PC-3 (cell line): ENCODE measurements around the gene ANKH. TPM values are rescaled to one million over a fixed set of nuclear protein-coding genes. Genes with fewer than 3 reads are reported as not detected.
A peak's percentile ranks its signal among the peaks of the same experiment; 100 is the strongest.
"Not testable (repeated sequence)": the region's sequence is repeated elsewhere in the genome, so short reads cannot be mapped to it uniquely, and the experiment has no call there.

Experiments
- ATAC-seq: fragments of 200-7000 bp; cut with Tn5 transposase; 2 replicates; pipeline ENCODE4 v1.9.1; 2020; ENCODE audit warnings: mild to moderate bottlenecking, moderate library complexity
- BruUV-seq: library from RNA; stranded (reverse); fragments of 400-500 nt; replicated peaks from 2 replicates; lab custom pipeline; 2021; lab: Mats Ljungman, UMichigan
- CTCF ChIA-PET: fragments of 300-600 bp; sonication (Branson Sonifier 250); formaldehyde crosslinking; loops from one replicate; lab custom pipeline; 2022; ENCODE audit warnings: antibody characterized with exemption; lab: Charles Lee
- POLR2A ChIA-PET: fragments of 300-600 bp; sonication (Branson Sonifier 250); formaldehyde crosslinking; loops from one replicate; lab custom pipeline; 2022; ENCODE audit warnings: antibody characterized with exemption; ENCODE audit not compliant: unreplicated experiment; lab: Charles Lee
- DNase-seq: peaks from one replicate; pipeline ENCODE4 v3.0.0-alpha.2; 2015
- H2AFZ ChIP-seq: fragments of 300-600 bp; sonication (generic); 2 replicates; pipeline ENCODE4 v1.6.0; 2016; ENCODE audit warnings: antibody characterized with exemption, low read length
- H3F3A ChIP-seq: fragments of 300-600 bp; sonication (generic); one replicate; pipeline ENCODE4 v1.6.0; 2017; ENCODE audit warnings: antibody characterized with exemption, low read length, control low read depth, mild to moderate bottlenecking; ENCODE audit not compliant: unreplicated experiment
- H3K27ac ChIP-seq: fragments of 300-600 bp; sonication (generic); 2 replicates; pipeline ENCODE4 v1.5.1; 2016; ENCODE audit warnings: mild to moderate bottlenecking, low read length
- H3K27me3 ChIP-seq: fragments of 300-600 bp; sonication (generic); 2 replicates; pipeline ENCODE4 v1.6.1; 2016; ENCODE audit warnings: low read length, mixed read lengths
- H3K36me3 ChIP-seq: fragments of 300-600 bp; sonication (generic); 2 replicates; pipeline ENCODE4 v1.6.1; 2016; ENCODE audit warnings: low read depth, mixed run types, low read length, mixed read lengths
- H3K4me1 ChIP-seq: fragments of 300-600 bp; sonication (generic); 2 replicates; pipeline ENCODE4 v1.5.1; 2016; ENCODE audit warnings: low read length; ENCODE audit not compliant: insufficient read depth
- H3K4me2 ChIP-seq: fragments of 300-600 bp; sonication (generic); 2 replicates; pipeline ENCODE4 v1.6.0; 2016; ENCODE audit warnings: low read length
- H3K4me3 ChIP-seq: fragments of 300-600 bp; sonication (generic); 2 replicates; pipeline ENCODE4 v1.5.1; 2016; ENCODE audit warnings: mild to moderate bottlenecking, low read length, mixed read lengths
- H3K79me2 ChIP-seq: fragments of 300-600 bp; sonication (generic); 2 replicates; pipeline ENCODE4 v1.6.1; 2017; ENCODE audit warnings: low read length, mixed read lengths
- H3K9ac ChIP-seq: fragments of 300-600 bp; sonication (generic); 2 replicates; pipeline ENCODE4 v1.6.0; 2016; ENCODE audit warnings: mild to moderate bottlenecking, low read length
- H3K9me2 ChIP-seq: fragments of 300-600 bp; sonication (generic); replicated peaks from 2 replicates; pipeline ENCODE4 v1.6.1; 2016; ENCODE audit warnings: mixed run types, low read length, mixed read lengths
- H3K9me3 ChIP-seq: fragments of 300-600 bp; sonication (generic); 2 replicates; pipeline ENCODE4 v1.6.1; 2016; ENCODE audit warnings: low read length, mixed read lengths
- H4K20me1 ChIP-seq: fragments of 300-600 bp; sonication (generic); 2 replicates; pipeline ENCODE4 v1.6.1; 2016; ENCODE audit warnings: low read length, mixed read lengths
- CTCF ChIP-seq: fragments of 300-600 bp; sonication (generic); conservative IDR thresholded peaks from 2 replicates; pipeline ENCODE4 v1.5.1; 2017; ENCODE audit warnings: antibody characterized with exemption, low read depth, mild to moderate bottlenecking, low read length
- EZH2 ChIP-seq: fragments of 300-600 bp; sonication (generic); IDR thresholded peaks from one replicate; pipeline ENCODE4 v1.6.1; 2017; ENCODE audit warnings: antibody characterized with exemption, mild to moderate bottlenecking, low read length; ENCODE audit not compliant: unreplicated experiment
- EZH2phosphoT487 ChIP-seq: fragments of 300-600 bp; sonication (generic); IDR thresholded peaks from 2 replicates; pipeline ENCODE4 v1.6.1; 2018; ENCODE audit warnings: mild to moderate bottlenecking, antibody characterized with exemption, low read length, borderline replicate concordance
- intact Hi-C: fragments of 100-400 bp; cut with micrococcal nuclease; formaldehyde crosslinking; loops from 2 replicates; pipeline ENCODE4 v1.9.0; 2023
- total RNA-seq: library from RNA; depleted of rRNA; stranded (reverse); fragments of >200 nt; gene quantifications from 2 replicates; pipeline ENCODE4 v1.2.3, GENCODE V29; 2014

Gene ANKH
- total RNA-seq, 1 experiment from 2014 or later, result 11.6 TPM

GRCh38 chr5:14850419-14851049 lies 21.0 kb downstream of the ANKH start:
- ATAC-seq, result no peak
- DNase-seq, result no peak
- no peaks in the 10 kb centered on the region for H3K9me2 ChIP-seq
- no peaks in the 10 kb centered on the region for H3F3A ChIP-seq
- no peaks in the 10 kb centered on the region for H3K9me3 ChIP-seq
- peaks cover 18% of the 10 kb centered on the region for H3K4me1 ChIP-seq
- no TSS peak for BruUV-seq
- H3K9ac ChIP-seq, result no peak overlapping the region
- no peak overlapping the region for H3K27ac ChIP-seq
- ChIA-PET CTCF (no interaction called here), POLR2A (no interaction called here)
- TF ChIP-seq EZH2 (no peak), EZH2phosphoT487 (no peak), CTCF (no peak)
- H2AFZ ChIP-seq, result no peak overlapping the region
- H3K4me2 ChIP-seq, result no peak overlapping the region
- no peaks in the 10 kb centered on the region for H3K27me3 ChIP-seq
- intact Hi-C loops, result no loop called here
- no peak overlapping the region for H3K4me3 ChIP-seq
- no peaks in the 10 kb centered on the region for H4K20me1 ChIP-seq
- no peaks in the 10 kb centered on the region for H3K79me2 ChIP-seq
- H3K36me3 ChIP-seq, result no peaks in the 10 kb centered on the region

GRCh38 chr5:14849516-14850294 lies 21.9 kb downstream of the ANKH start:
- no peak overlapping the region for H3K4me3 ChIP-seq
- no peaks in the 10 kb centered on the region for H3K9me2 ChIP-seq
- H3F3A ChIP-seq, result no peaks in the 10 kb centered on the region
- CTCF ChIA-PET, result no interaction called here
- no peaks in the 10 kb centered on the region for H3K27me3 ChIP-seq
- no peaks in the 10 kb centered on the region for H3K36me3 ChIP-seq
- TF ChIP-seq EZH2phosphoT487 (no peak), EZH2 (no peak), CTCF (no peak)
- no peaks in the 10 kb centered on the region for H4K20me1 ChIP-seq
- peaks cover 18% of the 10 kb centered on the region for H3K4me1 ChIP-seq
- ATAC-seq (no peak), DNase-seq (peak; percentile 52)
- H3K27ac ChIP-seq, result no peak overlapping the region
- no peak overlapping the region for H3K9ac ChIP-seq
- intact Hi-C loops, result no loop called here
- no peaks in the 10 kb centered on the region for H3K79me2 ChIP-seq
- H3K4me2 ChIP-seq, result 0 out of 2 replicates have a peak overlapping the region, but pooled peaks have one; percentile 8
- H2AFZ ChIP-seq, result no peak overlapping the region
- POLR2A ChIA-PET, result no interaction called here
- no TSS peak for BruUV-seq
- no peaks in the 10 kb centered on the region for H3K9me3 ChIP-seq

GRCh38 chr5:14848942-14849341 lies 22.6 kb downstream of the ANKH start:
- CTCF ChIA-PET, result interaction anchor here (0.6 kb wide), 1 partner anchor 29 kb away, joined by 3 read pairs; no protein-coding TSS in a partner anchor

More at GRCh38 chr5:14848942-14849341, 22.6 kb downstream of the ANKH start:
- H3K4me3 ChIP-seq, H2AFZ ChIP-seq, H3K9ac ChIP-seq, H3K27ac ChIP-seq, BruUV-seq, POLR2A ChIA-PET, H3K9me3 ChIP-seq, H3K27me3 ChIP-seq, H3F3A ChIP-seq, H3K9me2 ChIP-seq, H4K20me1 ChIP-seq, intact Hi-C loops, H3K79me2 ChIP-seq, H3K36me3 ChIP-seq: not testable (repeated sequence)
- ATAC-seq (peak; percentile 38; the same call in 1 of the 2 replicates), DNase-seq (peak; percentile 54)
- 0 out of 2 replicates have a peak overlapping the region, but pooled peaks have one; percentile 8 for H3K4me2 ChIP-seq
- H3K4me1 ChIP-seq, result peaks cover 18% of the 10 kb centered on the region
